Fibroblast of skin of scalp (primary cell): Measurements from ENCODE around the gene GNAL.
"Not testable (repeated sequence)": the region's sequence is repeated elsewhere in the genome, so short reads cannot be mapped to it uniquely, and the experiment has no call there.

Source experiments
- DNase-seq: peaks from one replicate; pipeline ENCODE4 v3.0.0-alpha.2; 2013

The GNAL gene

DNA sequence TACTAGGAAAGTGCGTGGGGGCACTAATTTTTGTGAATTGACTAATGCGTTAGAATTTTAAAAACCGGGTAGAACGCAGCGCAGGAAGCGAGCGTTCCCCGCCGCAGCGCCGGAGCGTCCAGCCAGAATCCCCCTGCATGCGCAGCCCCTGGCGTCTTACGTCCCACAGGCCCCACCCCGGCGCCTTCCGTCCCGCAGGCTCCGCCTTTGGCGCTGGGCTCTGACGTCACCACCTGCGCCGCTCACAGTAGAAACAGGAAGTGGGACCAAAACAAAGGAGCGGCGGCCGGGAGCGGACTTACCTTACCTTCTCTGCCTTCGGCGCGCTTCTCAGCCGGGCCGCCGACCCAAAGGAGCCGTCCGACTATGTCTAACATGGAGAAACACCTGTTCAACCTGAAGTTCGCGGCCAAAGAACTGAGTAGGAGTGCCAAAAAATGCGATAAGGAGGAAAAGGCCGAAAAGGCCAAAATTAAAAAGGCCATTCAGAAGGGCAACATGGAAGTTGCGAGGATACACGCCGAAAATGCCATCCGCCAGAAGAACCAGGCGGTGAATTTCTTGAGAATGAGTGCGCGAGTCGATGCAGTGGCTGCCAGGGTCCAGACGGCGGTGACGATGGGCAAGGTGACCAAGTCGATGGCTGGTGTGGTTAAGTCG is 162.2 kb downstream of the GNAL start, which contains the start of gene CHMP1B:
Gene CHMP1B, plus strand, starts transcription at position 268 of the 660 bp plus-strand sequence. Its CDS starts 99 bp downstream, at position 367.
- DNase-seq = peak; percentile 97

- DNase-seq = no peak
Observed at GRCh38 chr18:11851806-11852337, 162.8 kb downstream of the GNAL start.

- DNase-seq = not testable (repeated sequence)
Observed at GRCh38 chr18:11854554-11854953, 165.5 kb downstream of the GNAL start.

DNA sequence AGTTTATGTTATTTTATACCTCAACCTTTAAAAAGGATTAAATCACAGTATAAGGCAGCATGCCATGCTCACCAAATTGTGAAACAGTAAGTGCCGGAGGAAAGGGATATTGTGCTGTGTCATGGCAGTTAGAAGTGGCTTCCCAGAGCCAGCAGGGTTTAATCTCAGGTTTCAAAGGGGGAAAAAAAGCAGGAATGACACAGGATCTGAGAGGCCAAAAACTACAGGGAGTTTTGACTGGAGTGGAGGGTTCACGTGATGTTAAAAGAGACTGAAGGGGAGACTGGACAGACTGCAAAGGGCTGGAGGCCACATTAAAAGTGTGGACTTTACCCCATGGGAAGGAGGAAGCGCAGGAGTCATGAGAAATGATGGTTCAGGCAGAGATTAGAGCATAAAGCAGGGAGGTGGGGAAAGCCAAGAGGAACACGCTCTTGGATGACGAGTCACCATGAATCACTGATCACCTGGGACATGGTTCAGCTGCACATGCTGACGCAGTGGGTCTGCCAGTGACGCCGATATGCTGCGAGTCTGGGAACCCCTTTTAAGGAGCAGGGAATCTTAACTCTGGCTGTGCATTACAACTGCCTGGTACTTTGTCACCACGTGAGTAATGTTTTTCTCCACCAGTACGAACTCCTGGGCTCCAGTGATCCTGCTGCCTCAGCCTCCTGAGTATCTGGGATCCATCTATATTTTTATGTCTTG is 168.3 kb downstream of the GNAL start:
- DNase-seq = peak; percentile 93

- no peak for DNase-seq
Observed at GRCh38 chr18:11859282-11859830, 170.3 kb downstream of the GNAL start.

DNA sequence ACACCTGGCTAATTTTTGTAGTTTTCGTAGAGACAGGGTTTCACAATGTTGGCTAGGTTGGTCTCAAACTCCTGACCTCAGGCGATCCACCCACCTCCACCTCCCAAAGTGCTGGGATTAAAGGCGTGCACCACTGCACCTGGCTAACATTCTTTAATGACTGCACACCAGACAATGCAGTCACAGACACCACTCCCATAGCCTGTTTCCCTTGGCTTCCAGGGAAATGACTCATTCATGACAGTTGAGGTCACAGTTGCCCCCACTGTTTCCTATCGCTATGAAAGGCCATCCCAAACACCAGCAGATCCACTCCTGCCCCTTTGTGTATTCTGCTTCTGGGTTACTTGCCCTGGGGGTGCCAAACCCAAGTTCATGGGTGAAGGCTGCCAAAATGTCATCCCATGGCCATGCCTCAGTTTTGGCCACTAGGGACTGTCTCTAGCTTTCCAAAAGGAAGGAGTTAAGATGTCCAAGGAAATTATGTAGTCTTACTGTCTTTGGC is 170.9 kb downstream of the GNAL start:
- DNase-seq = peak; percentile 63

- no peak for DNase-seq
Observed at GRCh38 chr18:11860594-11861450, 171.8 kb downstream of the GNAL start.

- DNase-seq = peak; percentile 55
Observed at GRCh38 chr18:11861583-11862288, 172.7 kb downstream of the GNAL start.

GRCh38 chr18:11862468-11863137 is 173.5 kb downstream of the GNAL start:
- DNase-seq = no peak

DNA sequence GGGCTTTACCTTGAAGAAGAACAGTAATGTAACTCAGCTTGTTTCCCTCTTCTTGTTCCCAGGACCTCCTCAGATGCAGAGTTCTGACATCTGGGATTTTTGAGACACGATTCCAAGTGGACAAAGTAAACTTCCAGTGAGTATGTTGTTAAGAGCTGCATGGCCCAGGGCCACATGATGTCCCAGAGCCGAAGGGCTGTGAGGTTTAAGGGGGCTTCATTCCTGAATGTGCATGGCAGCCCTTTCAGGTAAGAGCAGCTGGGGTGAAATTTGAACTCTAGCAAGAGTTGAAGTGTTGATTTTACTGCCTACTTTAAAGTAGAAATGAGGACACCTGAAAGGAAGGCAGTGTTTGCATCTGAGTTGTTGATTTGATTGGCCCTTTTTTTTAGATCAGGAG is 175.4 kb downstream of the GNAL start:
- no peak for DNase-seq

DNA sequence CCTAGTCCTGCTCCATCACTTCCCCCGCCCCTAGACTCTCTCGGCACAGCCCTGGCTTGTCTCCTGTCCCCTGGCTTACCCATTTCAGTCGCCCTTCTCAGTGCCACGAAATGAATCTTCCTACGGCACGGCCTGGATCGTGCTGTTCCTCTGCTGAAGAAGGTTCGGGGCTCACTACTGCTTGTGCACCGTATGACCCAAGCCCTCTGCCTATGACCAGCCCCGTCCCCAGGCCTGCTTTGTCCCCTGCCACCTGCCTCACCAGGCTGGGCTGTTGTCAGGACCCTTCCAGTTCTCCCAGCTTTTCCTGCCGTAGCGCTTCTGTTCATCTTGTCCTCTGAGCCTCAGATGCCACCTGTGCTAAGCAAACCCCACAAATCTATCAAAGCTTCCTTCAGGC is 176.0 kb downstream of the GNAL start:
- no peak for DNase-seq

- no peak for DNase-seq
Observed at GRCh38 chr18:11866329-11866728, 177.3 kb downstream of the GNAL start.

- no peak for DNase-seq
Observed at GRCh38 chr18:11866764-11867163, 177.7 kb downstream of the GNAL start.

GRCh38 chr18:11868230-11868629 is 179.2 kb downstream of the GNAL start:
- DNase-seq = no peak

DNA sequence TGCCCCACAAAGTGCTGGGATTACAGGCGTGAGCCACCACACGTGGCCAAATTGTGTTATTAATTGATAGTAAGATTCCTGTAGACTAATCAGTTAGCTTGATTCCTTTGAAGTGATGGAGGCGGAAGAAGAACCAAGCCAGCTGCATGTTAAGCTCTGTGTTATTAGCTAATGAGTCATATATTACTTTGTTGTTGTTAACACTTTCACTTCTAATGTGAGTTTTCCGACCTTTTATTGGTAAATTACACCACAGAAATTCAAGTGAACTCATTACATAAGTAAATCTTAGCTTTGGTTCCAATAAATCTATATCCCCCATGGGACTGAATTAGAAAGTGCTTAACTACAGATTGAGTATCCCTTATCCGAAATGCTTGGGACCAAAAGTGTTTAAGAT is 182.4 kb downstream of the GNAL start:
- DNase-seq = no peak

DNA sequence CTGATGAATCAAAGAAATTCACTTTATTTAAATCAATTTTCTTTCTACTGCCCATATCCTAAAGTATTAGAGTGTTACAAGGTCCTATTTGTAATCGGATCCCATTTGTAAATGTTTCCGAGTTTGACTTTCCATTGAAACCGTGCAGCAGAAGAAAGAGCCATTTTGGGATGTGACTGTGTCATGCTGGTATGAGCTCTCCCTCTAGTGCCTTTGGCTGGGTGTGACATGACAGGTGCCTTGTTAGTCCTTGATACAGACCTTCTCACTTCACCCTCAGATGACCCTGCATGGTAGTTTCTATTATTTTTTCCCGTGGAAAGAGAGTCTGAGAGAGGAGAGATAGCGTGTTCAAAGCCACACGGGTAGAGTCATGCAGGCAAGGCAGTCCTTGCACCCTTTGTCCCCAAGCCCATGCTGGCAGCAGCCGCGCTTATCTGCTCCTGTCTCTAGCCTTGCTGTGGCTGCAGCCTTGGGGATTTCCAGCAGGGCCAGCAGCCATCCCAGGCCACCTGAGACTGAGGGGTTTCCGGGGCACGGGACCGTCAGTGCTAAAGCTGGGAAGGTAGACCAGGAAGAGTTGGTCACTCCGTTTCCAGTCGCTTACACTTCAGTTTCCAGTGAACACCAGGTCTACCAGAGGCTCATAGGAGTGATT is 183.5 kb downstream of the GNAL start:
- DNase-seq = peak; percentile 23

- no peak for DNase-seq
Observed at GRCh38 chr18:11873670-11874340, 184.7 kb downstream of the GNAL start.

GRCh38 chr18:11874676-11875075 is 185.6 kb downstream of the GNAL start:
- no peak for DNase-seq

DNA sequence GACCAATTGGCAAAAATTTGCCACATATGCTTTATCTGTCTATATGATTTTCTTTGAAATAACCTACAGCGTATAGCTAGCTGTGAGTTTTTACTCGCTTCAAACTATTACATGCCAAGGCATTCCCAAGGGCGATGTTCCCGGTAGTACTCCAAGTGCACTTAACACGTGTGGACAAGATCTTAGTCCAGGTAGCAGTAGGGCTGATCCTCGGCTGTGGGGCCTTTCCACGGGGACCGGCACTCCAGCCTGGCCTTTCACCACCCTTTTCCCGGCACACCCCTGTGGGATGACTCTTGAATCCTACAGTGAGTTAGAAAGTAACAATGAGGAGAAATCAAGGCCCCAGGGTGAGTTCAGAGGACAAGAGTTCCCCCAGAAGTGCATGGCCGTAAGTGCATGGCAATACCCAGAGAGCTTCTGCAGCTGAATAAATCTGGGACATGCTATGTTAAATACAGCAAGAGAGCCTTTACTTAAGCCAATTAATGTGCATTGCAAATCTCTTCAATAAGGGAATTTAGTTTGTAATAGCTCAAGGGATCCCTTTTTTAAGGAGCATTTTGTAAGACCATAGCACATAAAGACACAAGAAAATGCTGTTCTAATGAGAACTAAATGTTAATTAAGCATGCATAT is 188.6 kb downstream of the GNAL start:
- DNase-seq = no peak
